ENCODE data around the gene ATXN7L1. TPM values are rescaled to one million over a fixed set of nuclear protein-coding genes. Genes with fewer than 3 reads are reported as not detected.

The ATXN7L1 gene
- total and polyA plus RNA-seq, 2 donors (not counting 1 experiment from before 2014, with no cell fraction given) = 7.1 to 40.6 TPM

DNA sequence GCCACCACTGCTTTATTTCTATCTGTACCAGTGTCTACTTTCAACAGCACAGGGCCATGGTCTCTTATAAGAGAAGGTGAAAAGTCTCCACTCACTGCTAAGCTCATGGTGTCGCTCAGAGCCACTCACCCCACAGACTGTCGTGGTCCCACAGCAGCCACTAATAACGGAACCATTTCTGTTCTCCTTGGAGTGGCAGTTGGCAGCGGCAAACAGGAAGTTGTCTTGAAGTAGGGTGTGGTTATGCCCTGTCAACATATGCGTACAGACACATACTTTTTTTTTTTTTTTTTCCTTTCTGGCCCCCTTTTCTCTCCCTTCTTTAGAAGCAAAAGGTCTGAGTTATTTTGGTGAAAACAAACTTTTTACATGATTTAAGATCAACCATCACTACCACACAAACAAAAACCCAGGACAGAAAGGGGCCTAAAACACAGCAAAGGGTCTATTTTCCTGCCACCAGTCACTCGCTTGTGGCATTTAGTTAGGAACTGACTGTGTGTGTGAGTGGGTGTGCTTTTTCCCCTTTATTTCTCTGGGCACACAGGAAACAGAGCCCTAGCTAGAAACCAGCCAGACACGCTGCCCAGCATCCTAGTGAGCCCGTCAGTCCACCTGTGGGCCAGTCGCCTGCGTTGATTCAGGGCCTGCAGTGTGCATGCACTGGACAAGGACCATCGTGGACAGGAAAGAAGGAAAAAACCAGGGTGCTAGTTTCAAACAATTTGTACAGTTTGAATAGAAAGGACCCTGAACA, 198.4 kb downstream of the ATXN7L1 start:
- ChIA-PET POLR2A (interaction anchor here (0.7 kb wide), 1 partner anchor 661 kb away, joined by 3 read pairs; no protein-coding TSS in a partner anchor), CTCF (interaction anchor here (0.6 to 3.3 kb wide), 7 partner anchors 11 to 476 kb away, joined by 3 to 22 read pairs (median 3); no protein-coding TSS in a partner anchor)
- Histone ChIP-seq H3K27me3 (replicated peaks in 1 of 4; ENCODE audit: control extremely low read depth in 1 of 4, control insufficient read depth in 3 of 4, insufficient read depth in 4 of 4, low read length in 3 of 4) (no peaks in the 10 kb centered on the region), H3K27ac (ENCODE audit: low read length in 2 of 2) (peak overlapping the region; percentile 56 to 70), H3K4me2 (replicated peaks; ENCODE audit: low read depth, low read length, poor library complexity, severe bottlenecking) (peak overlapping the region; percentile 78), H3K79me2 (ENCODE audit: control insufficient read depth, insufficient read depth, low read length) (peaks cover 49% of the 10 kb centered on the region), H3K4me1 (ENCODE audit: control insufficient read depth in 2 of 2, insufficient read depth in 2 of 2, low read length in 2 of 2) (peaks cover 37 to 51% of the 10 kb centered on the region in 2 donors), H3K4me3 (ENCODE audit: control extremely low read depth in 1 of 5, extremely low read depth in 1 of 5, insufficient read depth in 1 of 5, low read depth in 2 of 5, low read length in 4 of 5) (peak overlapping the region; percentile 48 to 82 (median 65)), H4K20me1 (ENCODE audit: control insufficient read depth, insufficient read depth, low read length, poor library complexity, severe bottlenecking) (no peaks in the 10 kb centered on the region), H3K9me3 (ENCODE audit: control extremely low read depth in 1 of 3, control insufficient read depth in 2 of 3, insufficient read depth in 1 of 3, low read length in 2 of 3) (no peaks in the 10 kb centered on the region), H3K9ac (ENCODE audit: low read length) (peak overlapping the region; percentile 67), H3K36me3 (replicated peaks in 1 of 2; ENCODE audit: control extremely low read depth in 1 of 2, control insufficient read depth in 1 of 2, extremely low read depth in 1 of 2, insufficient read depth in 2 of 2, low read length in 1 of 2) (peaks cover 2% of the 10 kb centered on the region in 2 experiments), H2AFZ (ENCODE audit: insufficient read depth, low read depth, low read length, poor library complexity, severe bottlenecking) (peak overlapping the region; percentile 81)
- H3K27ac Mint-ChIP-seq = peak overlapping the region; percentile 94
- peak overlapping the region; percentile 96 for H3K4me3 Mint-ChIP-seq
- ATAC-seq (ENCODE audit: low read depth) = peak; percentile 83
- intact Hi-C loops (cut with micrococcal nuclease) = loop anchor here (1.0 to 10.0 kb wide), 3 partner anchors 13 to 1487 kb away; partner anchors contain the start of gene HBP1
- H3K4me1 Mint-ChIP-seq = peaks cover 65% of the 10 kb centered on the region
- peak; percentile 78 for DNase-seq
- no peaks in the 10 kb centered on the region for H3K27me3 Mint-ChIP-seq
- H3K9me3 Mint-ChIP-seq (ENCODE audit: insufficient read depth) = no peaks in the 10 kb centered on the region
- 46% methylated on average over 4 of the region's 11 CpGs for WGBS (ENCODE audit: insufficient coverage)
- TF ChIP-seq CTCF (IDR thresholded peaks at IDR 0.05) (no peak), EZH2 (IDR thresholded peaks at IDR 0.05; ENCODE audit: borderline replicate concordance, insufficient read depth, low read depth, low read length, poor library complexity, severe bottlenecking) (no peak)

DNA sequence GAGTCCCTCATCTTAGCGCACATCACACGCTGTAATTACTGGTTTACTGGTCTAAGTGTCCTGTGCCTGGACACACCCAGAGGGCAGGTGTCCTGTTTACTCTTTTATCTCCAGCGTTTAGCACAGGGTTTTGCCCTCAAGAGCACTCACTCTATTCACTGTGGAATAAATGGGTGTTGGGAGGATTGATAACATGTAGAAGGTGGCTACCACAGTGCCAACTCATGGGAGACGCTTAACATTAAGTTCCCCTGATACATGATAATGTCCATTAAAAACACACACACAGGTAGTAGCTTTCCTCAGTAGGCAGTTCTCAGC, 199.0 kb downstream of the ATXN7L1 start:
- Mint-ChIP-seq H3K27ac (peak overlapping the region; percentile 94), H3K4me3 (peak overlapping the region; percentile 96), H3K27me3 (no peaks in the 10 kb centered on the region), H3K9me3 (ENCODE audit: insufficient read depth) (no peaks in the 10 kb centered on the region), H3K4me1 (peaks cover 67% of the 10 kb centered on the region)
- Histone ChIP-seq H3K9ac (ENCODE audit: low read length) (peak overlapping the region; percentile 67), H2AFZ (ENCODE audit: insufficient read depth, low read depth, low read length, poor library complexity, severe bottlenecking) (peak overlapping the region; percentile 81), H4K20me1 (ENCODE audit: control insufficient read depth, insufficient read depth, low read length, poor library complexity, severe bottlenecking) (no peaks in the 10 kb centered on the region), H3K27me3 (replicated peaks in 1 of 4; ENCODE audit: control extremely low read depth in 1 of 4, control insufficient read depth in 3 of 4, insufficient read depth in 4 of 4, low read length in 3 of 4) (no peaks in the 10 kb centered on the region), H3K9me3 (ENCODE audit: control extremely low read depth in 1 of 3, control insufficient read depth in 2 of 3, insufficient read depth in 1 of 3, low read length in 2 of 3) (no peaks in the 10 kb centered on the region), H3K4me1 (ENCODE audit: control insufficient read depth in 2 of 2, insufficient read depth in 2 of 2, low read length in 2 of 2) (peaks cover 37 to 51% of the 10 kb centered on the region in 2 donors), H3K27ac (ENCODE audit: low read length in 2 of 2) (peak overlapping the region; percentile 16 to 70), H3K79me2 (ENCODE audit: control insufficient read depth, insufficient read depth, low read length) (peaks cover 52% of the 10 kb centered on the region), H3K36me3 (replicated peaks in 1 of 2; ENCODE audit: control extremely low read depth in 1 of 2, control insufficient read depth in 1 of 2, extremely low read depth in 1 of 2, insufficient read depth in 2 of 2, low read length in 1 of 2) (peaks cover 2% of the 10 kb centered on the region in 2 experiments), H3K4me2 (replicated peaks; ENCODE audit: low read depth, low read length, poor library complexity, severe bottlenecking) (peak overlapping the region; percentile 78), H3K4me3 (ENCODE audit: control extremely low read depth in 1 of 5, extremely low read depth in 1 of 5, insufficient read depth in 1 of 5, low read depth in 2 of 5, low read length in 4 of 5) (peak overlapping the region; percentile 48 to 82 (median 65))
- POLR2A ChIA-PET = interaction anchor here (0.7 kb wide), 1 partner anchor 661 kb away, joined by 3 read pairs; no protein-coding TSS in a partner anchor
- 91% methylated on average over 3 of the region's 4 CpGs for WGBS (ENCODE audit: insufficient coverage)
- DNase-seq (no peak), ATAC-seq (ENCODE audit: low read depth) (no peak)
- CTCF ChIA-PET = interaction anchor here (0.6 to 3.3 kb wide), 9 partner anchors 12 to 365 kb away, joined by 3 to 22 read pairs (median 3); no protein-coding TSS in a partner anchor
- TF ChIP-seq EZH2 (IDR thresholded peaks at IDR 0.05; ENCODE audit: borderline replicate concordance, insufficient read depth, low read depth, low read length, poor library complexity, severe bottlenecking) (no peak), CTCF (IDR thresholded peaks at IDR 0.05) (no peak)
- intact Hi-C loops (cut with micrococcal nuclease) = loop anchor here (1.0 to 10.0 kb wide), 3 partner anchors 14 to 1487 kb away; partner anchors contain the start of gene HBP1
